GM18909 (cell line): ENCODE results near the gene SEMA4G.
"Not testable (repeated sequence)": the region's sequence is repeated elsewhere in the genome, so short reads cannot be mapped to it uniquely, and the experiment has no call there.

Experiments
- ATAC-seq: cut with Tn5 transposase; IDR thresholded peaks from one replicate; pipeline ENCODE4 v1.9.1; 2021; ENCODE audit warnings: mild to moderate bottlenecking; ENCODE audit not compliant: unreplicated experiment, poor library complexity

SEMA4G gene

DNA sequence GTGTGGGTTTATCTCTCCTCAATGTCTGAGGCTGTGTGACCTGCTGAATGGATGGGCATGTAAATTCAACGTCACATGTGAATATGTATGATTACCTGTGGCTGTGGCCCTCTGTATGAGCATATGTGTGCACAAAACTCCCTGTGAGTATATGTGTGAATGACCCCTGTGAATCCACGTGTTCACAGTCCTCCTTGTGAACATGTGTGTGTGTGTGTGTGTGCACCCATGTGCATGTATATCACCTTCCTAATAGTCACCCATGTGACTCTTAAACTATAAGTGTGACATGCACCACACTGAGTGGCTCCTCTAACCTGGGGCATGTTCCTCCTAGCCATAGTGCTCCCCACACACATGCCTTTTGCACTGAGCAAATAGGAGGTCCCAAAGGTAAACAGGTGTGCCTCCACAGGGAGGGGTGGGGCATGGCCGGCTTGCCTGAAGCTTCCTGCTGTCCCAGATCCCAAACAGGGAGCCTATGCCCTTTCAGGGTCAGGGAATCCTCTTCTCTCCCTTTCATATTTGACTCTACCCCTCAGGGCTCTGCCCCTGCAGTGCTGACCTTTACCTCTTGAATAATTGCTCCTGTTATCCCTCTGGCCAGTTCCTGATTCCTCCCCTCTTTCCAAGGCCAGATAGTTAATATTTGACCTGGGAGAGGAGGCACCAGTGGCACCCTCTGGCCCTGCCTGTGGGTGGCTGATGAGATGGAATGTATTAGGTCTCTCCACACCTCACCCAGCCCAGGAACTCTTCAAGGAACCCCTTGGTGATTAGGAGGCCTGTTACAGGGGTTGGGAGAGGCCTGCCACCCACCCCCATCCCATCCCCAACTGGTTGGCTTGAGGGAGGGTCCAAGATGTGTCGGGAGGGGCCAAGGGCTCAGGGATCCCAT, 1.9 kb downstream of the SEMA4G start:
- no peak for ATAC-seq

DNA sequence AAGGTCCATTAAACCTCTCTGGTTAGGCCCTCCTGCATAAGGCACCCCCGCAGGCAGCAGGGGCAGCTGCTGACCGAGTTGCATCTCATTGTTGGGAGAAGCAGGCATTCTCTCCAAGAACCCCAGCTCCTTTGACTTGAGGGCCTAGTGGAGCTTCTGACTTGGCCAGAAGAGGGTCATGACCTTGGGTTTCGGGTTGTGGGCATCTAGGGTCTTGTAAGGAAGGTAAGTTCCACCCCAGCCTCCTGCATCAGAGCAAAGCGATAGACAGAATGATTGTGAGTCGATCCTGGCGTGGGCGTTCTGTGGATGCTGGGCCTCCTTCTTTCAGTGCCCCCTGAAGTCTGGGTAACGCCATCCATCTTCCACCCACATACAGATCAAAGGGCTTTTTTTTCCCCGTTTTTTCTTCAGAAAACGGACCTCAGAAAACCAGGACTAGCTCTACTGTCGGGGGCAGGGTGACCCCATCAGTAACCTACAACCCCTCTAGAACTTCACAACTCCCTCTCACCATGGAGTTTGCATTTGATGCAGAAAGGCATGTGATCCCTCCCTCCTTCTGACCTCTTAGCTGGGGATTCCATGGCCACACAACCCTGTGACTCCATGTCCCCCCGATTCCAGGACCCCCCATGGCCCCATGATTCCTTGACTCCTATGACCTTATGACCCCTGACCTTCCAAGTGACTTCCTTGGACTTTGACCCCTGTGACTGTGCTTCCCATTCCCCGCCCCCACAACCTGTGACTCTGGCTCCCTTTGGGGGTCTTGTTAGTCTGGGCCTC, 3.0 kb downstream of the SEMA4G start:
- no peak for ATAC-seq

DNA sequence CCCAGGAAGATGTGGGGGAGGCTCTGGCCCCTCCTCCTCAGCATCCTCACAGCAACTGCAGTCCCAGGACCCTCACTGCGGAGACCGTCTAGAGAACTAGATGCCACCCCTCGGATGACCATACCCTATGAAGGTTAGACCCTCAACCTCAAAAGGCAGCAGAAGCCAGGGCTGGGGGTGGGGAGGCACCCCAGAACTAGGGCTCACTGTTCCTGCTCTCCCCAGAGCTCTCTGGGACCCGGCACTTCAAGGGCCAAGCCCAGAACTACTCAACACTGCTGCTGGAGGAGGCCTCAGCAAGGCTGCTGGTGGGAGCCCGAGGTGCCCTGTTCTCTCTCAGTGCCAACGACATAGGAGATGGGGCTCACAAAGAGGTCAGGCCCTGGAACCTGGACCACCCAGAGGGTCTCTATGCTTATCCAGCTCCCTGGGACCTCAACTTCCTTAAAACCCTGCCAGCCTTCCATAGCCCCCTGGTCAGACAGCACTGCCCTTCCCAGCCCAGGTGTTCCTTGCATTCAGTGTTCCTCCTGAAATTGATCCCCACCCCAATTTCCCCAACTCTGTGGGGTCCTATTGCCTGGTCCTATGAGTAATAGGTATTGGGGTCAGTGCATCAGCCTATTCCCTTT, 3.7 kb downstream of the SEMA4G start:
- no peak for ATAC-seq

GRCh38 chr10:100975397-100975796, 6.1 kb downstream of the SEMA4G start:
- not testable (repeated sequence) for ATAC-seq

DNA sequence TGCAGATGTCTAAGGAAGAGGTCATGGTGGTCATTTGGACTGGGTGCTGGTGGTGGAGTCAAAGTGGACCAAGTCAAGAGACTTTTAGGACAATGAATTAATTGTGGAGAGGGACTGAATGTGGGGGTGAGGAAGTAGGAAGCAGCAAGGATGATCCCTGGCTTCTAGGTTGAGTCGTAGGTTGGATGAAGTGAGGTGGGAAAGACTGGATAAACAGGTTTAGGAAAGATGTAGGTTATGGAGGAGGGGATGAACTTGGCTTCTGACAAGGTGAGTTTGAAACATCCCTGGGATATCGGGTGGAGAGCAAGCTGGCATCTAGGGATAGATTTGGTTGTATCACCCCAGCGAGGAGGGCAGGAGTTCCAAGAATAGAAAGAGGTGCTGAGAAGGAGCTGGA, 7.6 kb downstream of the SEMA4G start:
- ATAC-seq: no peak

- ATAC-seq: no peak
These were observed 8.1 kb downstream of the SEMA4G start for GRCh38 chr10:100977436-100977835.

DNA sequence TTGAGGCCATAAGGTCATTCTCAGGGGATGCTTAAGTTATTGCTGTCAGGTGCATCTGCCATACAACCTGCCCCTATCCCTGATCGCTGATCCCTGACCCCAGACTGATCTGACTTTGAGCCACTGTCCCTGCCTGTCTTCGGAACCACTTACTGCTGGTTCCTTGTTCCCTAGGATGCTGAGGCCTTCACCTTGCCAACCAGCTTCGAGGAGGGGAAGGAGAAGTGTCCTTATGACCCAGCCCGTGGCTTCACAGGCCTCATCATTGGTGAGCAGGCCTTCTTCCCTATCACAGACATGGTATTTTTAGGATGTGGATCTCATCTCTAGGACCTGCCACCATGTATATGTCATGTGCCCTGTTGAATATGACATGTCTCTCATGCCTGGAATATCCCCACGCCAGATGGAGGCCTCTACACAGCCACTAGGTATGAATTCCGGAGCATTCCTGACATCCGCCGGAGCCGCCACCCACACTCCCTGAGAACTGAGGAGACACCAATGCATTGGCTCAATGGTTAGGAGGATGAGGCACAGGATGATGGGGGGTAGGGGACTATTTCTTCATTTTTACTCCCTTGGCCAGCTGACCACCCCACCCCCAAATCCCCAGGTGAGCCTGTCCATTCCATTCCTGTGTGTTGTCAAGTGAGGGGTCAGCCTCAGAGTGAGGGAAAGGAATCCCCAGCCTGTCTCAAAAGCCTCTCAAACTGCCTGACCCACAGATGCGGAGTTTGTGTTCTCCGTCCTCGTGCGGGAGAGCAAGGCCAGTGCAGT, 9.0 kb downstream of the SEMA4G start:
- ATAC-seq: no peak

DNA sequence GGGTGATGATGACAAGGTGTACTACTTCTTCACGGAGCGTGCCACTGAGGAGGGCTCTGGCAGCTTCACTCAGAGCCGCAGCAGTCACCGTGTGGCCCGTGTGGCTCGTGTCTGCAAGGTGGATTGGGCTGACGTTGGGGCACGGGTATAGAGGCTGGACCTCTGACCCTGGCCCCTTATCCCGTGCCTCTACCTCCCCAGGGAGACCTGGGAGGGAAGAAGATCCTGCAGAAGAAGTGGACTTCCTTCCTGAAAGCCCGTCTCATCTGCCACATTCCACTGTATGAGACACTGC, 9.5 kb downstream of the SEMA4G start:
- ATAC-seq: no peak

DNA sequence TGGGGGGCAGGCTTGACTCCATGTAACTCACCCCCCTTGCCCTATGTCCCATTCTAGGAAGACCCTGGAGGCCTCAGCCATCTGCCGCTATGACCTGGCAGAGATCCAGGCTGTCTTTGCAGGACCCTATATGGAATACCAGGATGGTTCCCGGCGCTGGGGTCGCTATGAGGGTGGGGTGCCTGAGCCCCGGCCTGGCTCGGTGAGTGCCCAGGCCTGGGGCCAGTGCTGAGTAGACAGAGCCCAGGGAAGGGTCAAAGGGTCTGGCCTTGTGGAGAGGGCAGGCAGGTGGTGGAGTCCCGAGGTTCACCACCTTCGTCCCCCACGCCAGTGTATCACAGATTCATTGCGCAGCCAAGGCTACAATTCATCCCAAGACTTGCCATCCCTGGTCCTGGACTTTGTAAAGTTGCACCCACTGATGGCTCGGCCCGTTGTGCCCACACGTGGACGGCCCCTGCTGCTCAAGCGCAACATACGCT, 10.5 kb downstream of the SEMA4G start:
- no peak for ATAC-seq

DNA sequence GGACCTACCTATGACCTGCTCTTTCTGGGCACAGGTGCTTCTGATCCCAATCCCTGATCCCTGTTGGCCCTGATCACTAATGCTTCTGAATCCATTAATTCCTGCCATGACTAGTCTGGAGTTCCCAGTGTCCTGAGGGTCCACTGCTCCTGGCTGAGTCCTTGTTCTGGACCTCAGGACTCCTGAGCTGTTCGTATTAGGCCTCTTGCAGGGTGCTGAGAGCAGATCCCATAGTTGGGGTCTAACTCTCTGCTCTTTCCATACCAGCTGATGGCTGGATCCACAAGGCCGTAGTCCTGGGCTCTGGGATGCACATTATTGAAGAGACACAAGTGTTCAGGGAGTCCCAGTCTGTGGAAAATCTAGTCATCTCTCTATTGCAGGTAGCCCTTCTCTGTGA, 11.0 kb downstream of the SEMA4G start:
- ATAC-seq: no peak

GRCh38 chr10:100980711-100981110, 11.4 kb downstream of the SEMA4G start:
- no peak for ATAC-seq

DNA sequence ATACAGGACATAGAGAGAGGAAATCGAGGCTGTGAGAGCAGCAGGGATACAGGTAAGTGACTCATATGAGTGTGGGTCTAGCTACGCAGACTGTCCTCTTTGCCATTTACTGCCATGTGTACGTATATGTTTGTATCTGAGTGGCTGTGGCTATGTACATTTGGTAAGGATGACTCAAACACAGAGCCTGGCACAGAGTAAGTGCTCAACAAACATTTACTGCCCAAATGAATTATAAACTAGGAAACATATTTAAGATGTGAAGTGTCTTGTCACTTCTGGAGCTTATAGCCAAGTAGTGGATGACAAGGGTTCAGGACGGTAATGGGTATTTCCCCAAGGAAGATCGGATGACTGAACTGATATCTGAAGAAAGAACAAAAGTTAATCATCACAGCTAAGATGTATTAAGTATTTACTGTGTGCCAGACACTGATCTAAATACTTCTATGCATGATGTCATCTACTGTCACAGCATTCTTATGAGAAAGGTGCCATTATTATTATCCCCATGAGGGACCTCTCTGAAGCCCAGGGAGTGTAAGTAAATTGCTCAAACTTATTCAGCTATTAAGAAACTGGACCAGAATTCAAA, 12.0 kb downstream of the SEMA4G start:
- no peak for ATAC-seq

DNA sequence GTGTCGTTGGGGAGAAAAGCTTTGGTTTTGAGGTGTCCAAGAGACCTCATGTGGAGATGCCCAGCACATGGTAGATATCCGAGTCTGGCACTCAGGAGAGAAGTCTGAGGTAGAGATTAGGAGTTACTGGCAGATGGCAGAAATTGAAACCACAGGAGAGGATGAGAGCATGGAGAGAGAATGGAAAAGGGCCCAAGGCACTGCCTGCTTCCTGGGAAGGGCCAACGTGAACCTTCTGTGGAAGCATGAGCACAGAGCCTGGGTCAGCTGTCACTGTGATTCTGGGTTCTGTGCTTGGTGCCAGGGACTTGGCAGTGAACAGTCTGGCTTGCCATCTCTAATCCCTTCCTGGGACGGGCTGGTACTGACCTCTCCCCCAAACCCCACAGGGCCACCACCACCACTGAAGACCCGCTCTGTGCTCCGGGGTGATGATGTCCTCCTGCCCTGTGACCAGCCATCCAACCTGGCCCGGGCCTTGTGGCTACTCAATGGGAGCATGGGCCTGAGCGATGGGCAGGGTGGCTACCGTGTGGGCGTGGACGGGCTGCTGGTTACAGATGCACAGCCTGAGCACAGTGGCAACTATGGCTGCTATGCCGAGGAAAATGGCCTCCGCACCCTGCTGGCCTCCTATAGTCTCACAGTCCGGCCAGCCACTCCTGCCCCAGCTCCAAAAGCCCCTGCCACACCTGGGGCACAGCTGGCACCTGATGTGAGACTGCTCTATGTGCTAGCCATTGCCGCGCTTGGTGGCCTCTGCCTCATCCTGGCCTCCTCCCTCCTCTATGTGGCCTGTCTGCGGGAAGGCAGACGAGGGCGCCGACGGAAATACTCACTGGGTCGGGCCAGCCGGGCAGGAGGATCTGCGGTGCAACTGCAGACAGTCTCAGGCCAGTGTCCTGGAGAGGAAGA, 13.9 kb downstream of the SEMA4G start:
- ATAC-seq: no peak

DNA sequence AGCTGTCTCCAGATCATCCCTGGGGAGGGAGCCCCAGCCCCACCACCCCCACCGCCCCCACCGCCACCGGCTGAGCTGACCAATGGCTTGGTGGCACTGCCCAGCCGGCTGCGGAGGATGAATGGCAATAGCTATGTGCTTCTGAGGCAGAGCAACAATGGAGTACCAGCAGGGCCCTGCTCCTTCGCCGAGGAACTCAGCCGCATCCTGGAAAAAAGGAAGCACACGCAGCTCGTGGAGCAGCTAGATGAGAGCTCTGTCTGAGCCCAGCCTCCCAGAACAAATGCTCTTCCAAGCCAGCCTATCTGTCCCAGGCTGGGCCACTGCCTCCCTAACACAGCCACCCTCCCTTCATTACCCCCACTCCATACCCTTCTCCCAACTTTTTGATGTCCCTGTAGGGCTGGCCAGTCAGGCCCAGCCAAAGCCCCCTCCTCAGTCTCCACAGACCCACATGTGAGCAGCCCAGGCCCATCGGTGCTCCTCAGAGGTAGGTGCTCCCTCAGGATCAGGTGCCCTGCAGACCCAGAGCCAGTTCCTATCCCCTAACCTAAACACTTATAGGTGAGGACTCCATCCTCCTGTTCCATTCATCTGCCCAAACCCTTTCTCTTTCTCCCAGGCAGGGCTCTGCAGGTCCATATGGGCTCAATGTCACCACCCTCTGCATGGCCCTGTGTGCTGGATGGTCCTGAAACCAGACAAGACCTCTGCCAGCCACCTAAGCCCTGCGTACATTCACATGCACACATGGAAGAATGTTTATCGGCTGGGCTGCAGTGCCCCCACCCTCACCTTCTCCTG, 14.8 kb downstream of the SEMA4G start:
- ATAC-seq: no peak

DNA sequence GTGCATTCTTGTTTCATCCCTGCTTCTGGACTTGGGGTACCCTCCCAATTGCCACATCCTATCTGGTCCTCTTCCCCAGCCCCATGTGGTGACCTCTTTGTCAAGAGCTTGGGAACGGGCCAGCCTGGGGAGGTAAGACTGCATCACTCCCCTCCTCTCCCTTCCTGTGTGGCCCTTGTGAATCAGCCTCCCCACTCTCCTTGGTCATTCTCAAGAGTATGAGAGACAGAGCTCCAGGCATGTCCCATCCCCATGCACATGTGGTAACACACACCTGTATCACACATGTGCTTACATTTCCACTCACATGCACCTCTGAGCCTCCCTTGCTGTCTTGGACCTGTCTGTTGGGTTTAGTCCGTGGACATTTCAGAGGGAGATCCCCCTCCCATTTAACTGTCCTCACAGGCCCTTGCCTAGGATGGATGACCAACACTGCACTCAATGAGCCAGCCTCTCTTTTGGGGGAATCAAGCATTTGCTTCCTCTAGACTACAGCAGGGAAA, 15.4 kb downstream of the SEMA4G start:
- ATAC-seq: no peak

DNA sequence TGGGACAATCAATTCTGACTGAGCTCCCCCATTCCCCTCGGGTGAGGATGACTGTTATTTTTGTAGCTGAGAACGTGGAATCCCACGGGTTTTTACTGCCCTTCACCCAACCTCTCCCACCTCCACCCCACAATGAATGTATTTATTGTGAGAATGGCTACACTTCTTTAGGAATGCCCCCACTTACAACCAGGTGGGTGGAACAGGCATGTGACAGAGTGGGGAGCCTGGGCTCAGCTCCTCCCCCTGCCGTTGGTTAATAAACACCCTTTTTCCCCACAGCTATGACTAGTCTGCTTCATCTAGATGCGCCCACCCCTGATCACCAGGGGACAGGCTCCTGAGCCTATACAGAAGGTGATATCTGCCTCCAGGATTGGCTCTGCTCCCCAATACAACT, 16.0 kb downstream of the SEMA4G start:
- no peak for ATAC-seq

DNA sequence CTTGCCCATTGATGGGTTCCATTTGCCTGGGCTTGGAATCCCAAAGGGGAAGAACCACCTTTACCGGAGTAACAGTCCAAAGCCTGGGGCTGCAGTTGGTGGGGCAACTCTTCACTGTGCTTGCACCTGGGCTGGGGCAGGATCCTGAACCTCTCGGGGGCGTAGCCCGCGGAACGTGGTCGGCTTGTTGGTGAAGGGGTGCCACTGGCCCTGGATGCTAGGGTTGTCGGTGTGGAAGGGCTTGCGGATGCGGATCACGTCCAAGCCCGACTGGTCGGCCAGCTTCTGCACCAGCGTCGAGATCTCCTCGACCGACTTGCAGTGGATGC, 17.3 kb downstream of the SEMA4G start:
- ATAC-seq: no peak
